ENCODE measurements around the gene NLE1.
"Not testable (repeated sequence)": the region's sequence is repeated elsewhere in the genome, so short reads cannot be mapped to it uniquely, and the experiment has no call there.

Gene NLE1

DNA sequence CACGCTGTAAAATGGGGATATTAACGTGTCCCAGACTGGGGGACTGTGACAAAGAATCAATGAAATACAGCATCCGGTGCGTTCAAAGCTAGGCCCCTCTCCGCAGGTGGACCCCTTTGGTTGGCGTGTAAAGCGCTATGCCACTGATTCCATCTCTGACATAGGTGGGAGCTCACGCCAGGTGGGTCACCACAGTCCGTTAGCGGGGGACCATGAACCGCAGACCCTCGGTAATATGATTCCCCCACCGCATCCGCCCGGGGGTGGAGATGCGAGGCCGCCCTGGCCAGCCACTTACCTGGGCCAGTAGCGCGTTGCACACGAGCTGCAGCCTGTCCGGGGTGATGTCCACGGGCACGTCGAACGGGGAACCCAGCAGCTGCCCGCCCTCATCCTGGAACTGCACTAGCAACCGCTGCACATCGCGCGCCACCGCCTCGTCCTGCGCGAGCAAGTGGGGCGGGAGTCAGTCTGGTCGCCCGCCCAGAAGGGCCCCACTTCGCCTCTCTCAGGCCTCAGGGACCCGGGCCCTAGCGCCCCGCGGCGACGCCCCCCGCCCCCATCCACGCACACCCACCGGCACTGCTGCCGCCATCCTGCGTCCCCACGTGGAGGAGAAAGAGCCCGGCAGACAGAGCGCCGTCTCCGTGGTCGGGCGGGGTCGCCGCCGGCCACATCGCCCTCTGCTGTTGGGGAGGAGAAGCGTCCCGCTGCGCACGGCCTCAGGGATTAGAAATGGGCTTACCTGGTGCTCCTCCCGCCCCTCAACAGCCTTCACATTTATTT, at the start of gene NLE1:
Gene NLE1, minus strand, starts transcription at position 623 of the 786 bp plus-strand sequence. Its CDS starts 28 bp downstream, at position 595.
- peak; percentile 79 to 81 for DNase-seq (ENCODE audit: low read depth in 2 of 2)

DNA sequence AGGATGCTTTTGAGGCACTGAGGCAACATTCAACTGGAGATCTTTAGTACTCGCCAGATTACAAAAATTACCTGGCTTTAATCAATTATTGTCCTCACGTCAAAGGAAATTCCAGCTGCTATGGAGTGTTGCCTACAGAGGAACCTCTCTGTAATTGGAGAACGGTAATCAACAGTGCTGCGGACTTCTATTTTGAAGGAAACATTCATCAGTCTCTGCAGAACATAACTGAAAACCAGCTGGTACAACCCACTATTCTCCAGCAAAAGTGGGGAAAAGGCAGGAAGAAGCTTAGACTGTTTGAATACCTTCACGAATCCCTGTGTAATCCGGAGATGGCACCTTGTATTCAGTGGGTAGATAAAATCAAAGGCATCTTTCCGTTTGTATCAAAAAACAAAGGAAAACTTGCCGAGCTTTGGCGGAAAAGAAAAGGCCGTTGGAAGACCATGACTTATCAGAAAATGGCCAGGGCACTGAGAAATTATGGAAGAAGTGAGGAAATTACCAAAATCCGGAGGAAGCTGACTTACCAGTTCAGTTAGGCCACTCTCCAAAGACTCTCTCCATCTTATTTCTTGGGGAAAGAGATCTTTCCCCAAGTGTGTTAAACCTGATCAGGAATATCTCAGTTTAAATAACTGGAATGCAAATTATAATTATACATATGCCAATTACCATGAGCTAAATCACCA, 49.0 kb upstream of the NLE1 start:
- DNase-seq (ENCODE audit: low read depth in 2 of 2) = no peak

GRCh38 chr17:35189291-35189690, 47.2 kb upstream of the NLE1 start:
- DNase-seq (ENCODE audit: low read depth in 2 of 2) = no peak

- DNase-seq (ENCODE audit: low read depth in 2 of 2) = no peak
Observed at GRCh38 chr17:35188111-35188510, 46.0 kb upstream of the NLE1 start.

DNA sequence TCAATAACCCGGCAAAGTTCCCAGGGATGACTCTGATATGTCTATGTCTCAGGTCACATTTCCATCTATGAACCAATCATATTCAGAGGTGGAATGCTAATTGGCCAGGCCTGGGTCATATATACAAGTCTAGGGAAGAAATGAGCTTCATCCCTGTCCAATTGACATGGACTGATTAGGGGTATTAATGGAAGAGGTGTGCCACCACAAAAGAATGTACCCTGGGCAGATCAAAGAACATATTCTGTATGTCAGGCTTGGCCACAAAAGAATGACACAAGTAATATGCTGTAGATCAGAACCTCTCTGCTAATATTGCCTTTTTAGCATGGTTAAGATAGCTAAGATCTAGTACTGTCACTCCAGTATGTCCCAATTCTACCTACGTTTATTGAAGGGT, 45.4 kb upstream of the NLE1 start:
- DNase-seq (ENCODE audit: low read depth in 2 of 2) = no peak

DNA sequence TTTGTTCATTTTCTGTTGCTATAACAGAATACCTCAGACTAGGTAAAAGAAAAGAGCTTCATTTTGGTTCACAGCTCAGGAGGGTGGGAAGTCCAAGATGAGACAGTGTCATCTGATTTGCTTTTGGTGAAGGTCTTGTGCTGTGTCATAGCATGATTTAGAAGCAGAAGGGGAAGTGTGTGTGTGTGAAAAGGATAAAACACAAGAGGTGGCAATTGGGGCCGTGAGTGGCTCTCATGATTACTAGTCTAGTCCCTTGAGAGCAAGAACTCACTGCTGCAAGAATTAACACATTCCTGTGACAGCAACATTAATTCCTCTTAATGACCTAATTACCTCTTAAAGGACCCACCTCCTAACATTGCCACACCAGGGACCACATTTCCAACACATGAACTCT, 43.7 kb upstream of the NLE1 start:
- DNase-seq (ENCODE audit: low read depth in 2 of 2) = no peak

- no peak for DNase-seq (ENCODE audit: low read depth in 2 of 2)
Observed at GRCh38 chr17:35184274-35184673, 42.2 kb upstream of the NLE1 start.

DNA sequence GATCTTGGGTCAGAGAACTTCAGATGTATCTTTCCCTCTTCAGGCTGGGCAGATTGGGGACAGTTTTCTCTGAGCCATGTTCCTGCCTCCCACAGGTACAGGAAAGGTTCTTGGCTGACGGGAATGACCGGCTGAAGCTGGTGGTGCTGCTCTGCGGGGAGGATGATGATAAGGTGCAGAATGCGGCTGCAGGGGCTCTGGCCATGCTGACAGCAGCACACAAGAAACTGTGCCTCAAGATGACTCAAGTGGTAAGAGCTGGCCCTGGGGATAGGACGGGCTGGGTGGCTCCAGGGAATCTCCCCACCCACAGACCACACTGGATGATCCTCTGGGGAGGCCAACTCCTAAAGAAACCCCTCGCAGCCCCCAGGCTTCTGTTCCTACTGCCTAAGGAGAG, 41.2 kb upstream of the NLE1 start:
- no peak for DNase-seq (ENCODE audit: low read depth in 2 of 2)

DNA sequence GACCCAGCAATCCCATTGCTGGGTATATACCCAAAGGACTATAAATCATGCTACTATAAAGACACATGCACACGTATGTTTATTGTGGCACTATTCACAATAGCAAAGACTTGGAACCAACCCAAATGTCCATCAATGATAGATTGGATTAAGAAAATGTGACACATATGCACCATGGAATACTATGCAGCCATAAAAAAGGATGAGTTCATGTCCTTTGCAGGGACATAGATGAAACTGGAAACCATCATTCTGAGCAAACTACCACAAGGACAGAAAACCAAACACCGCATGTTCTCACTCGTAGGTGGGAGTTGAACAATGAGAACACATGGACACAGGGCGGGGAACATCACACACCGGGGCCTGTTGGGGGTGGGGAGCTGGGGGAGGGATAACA, 37.3 kb upstream of the NLE1 start:
- not testable (repeated sequence) for DNase-seq (ENCODE audit: low read depth in 2 of 2)

GRCh38 chr17:35176897-35177296, 34.8 kb upstream of the NLE1 start:
- no peak for DNase-seq (ENCODE audit: low read depth in 2 of 2)

GRCh38 chr17:35175638-35176415, 33.7 kb upstream of the NLE1 start:
- DNase-seq (ENCODE audit: low read depth in 2 of 2) = no peak

DNA sequence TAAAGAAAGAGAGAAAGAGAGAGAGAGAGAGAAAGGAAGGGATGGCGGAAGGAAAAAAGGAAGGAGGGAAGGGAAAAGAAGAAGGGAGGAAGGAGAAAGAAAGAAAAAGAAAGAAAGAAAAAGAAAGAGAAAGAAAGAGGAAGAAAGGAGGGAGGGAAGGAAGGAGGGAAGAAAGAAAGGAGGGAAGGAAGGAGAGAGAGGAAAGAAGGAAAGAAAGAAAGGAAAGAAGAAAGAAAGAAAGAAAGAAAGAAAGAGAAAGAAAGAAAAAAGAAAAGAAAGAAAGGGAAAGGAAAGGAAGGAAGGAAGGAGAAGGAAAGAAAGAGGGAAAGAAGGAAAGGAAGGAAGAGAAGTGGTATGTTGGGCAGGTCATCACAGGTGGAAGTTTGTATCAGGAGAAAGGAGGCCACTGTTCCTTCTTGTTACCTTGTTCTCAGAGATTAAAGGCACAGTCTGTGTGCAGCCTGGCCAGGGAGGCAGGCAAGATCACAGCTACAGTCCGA, 32.8 kb upstream of the NLE1 start:
- DNase-seq (ENCODE audit: low read depth in 2 of 2) = no peak

DNA sequence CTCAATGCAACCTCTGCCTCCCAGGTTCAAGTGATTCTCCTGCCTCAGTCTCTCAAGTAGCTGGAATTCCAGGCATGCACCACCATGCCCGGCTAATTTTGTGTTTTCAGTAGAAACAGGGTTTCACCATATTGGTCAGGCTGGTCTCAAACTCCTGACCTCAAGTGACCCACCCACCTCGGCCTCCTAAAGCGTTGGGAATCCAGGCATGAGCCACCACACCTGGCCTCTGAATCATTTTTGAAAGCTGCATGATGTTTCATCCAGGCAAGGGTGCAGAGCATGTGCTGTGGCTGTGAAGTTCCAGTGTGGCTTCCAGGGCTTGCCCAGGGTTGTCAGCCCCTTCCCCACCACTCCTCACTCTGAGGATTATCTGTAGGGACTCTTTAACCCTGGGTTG, 30.2 kb upstream of the NLE1 start:
- not testable (repeated sequence) for DNase-seq (ENCODE audit: low read depth in 2 of 2)

- no peak for DNase-seq (ENCODE audit: low read depth in 2 of 2)
Observed at GRCh38 chr17:35171834-35172233, 29.7 kb upstream of the NLE1 start.

DNA sequence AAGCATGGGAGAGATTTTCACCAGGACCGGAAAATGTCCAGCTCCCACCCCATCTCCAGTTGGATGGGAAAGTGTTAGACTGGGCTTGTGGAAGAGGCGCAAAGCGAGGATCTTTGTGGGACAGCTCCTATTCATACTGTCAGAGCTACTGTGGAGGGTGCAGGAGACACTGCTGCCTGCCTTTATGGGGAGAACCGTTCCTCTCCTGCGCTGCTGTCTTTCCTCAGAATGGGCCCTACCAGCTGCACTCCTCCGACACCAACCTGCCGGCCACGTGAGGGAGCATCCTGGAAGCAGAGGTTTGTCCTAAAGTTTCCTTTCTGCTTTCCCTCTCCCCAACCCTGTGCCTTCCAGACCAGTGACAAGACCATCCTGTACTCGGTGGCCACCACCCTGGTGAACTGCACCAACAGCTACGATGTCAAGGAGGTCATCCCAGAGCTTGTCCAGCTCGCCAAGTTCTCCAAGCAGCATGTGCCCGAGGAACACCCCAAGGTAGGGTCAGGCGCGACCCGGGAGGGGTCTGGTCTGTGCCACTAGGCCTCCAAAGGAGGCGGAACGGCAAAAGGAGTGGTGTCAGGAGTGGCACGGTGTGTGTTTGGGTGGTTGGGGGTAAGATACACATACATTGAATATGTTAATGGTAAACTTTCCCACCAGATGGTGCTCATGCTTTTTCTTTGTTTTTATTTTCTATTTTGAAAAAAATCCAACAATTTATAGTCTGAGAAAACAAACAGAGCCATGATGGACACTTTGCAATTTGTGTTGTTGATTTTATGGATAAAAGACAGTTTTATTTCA, 29.1 kb upstream of the NLE1 start:
- DNase-seq (ENCODE audit: low read depth in 2 of 2) = no peak

DNA sequence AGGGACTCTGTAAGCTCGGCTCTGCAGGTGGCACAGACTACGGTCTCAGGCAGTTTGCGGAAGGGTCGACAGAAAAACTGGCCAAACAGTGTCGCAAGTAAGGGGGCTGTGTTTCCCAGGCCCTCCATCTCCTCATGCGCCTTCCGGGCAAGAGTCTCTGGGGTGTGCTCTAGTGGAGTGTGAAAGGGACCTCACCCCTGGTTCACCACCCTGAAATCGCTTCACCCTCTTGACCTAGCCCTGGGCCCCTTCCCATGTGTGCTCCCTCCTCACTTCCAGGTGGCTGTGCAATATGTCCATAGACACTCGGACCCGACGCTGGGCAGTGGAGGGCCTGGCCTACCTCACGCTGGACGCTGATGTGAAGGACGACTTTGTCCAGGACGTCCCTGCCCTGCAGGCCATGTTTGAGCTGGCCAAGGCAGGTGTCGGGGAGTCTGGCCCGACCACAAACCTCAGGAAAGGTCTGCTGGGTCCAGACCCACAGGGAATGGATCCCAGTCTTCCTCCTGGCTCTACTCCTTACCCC, 27.8 kb upstream of the NLE1 start:
- DNase-seq (ENCODE audit: low read depth in 2 of 2) = no peak

DNA sequence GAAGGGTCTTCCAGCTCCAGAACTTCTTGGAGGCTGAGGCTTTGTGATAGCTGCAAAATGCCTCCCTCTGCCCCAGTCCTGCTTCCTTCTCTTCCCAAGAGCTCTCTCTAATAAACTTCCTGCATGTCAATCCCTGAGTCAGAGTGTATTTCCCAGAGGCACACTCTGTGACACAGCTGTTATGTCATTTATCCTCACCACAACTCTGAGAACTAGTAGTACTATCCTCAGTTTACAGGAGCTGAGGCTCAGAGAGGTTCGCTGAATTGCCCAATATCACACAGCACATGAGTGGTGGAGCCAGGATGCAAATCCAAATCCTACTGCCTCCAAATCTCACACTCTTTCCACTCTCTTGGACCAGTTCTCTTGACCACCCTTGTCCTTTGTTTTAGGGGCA, 25.6 kb upstream of the NLE1 start:
- no peak for DNase-seq (ENCODE audit: low read depth in 2 of 2)

- DNase-seq (ENCODE audit: low read depth in 2 of 2) = no peak
Observed at GRCh38 chr17:35167046-35167445, 24.9 kb upstream of the NLE1 start.

- DNase-seq (ENCODE audit: low read depth in 2 of 2) = no peak
Observed at GRCh38 chr17:35166526-35166925, 24.4 kb upstream of the NLE1 start.

DNA sequence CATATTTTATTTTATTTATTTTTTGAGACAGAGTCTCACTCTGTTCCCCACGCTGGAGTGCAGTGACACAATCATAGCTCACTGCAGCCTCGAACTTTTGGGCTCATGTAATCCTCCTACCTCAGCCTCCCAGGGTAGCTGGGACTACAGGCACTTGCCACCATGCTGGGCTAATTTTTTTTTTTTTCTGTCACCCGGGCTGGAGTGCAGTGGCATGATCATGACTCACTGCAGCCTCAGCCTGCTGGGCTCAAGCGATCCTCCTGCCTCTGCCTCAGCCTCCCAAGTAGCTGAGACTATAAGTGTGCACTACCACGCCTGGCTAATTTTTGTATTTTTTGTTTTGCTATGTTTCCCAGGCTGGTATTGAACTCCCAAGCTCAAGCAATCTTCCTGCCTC, 22.6 kb upstream of the NLE1 start:
- no peak for DNase-seq (ENCODE audit: low read depth in 2 of 2)

DNA sequence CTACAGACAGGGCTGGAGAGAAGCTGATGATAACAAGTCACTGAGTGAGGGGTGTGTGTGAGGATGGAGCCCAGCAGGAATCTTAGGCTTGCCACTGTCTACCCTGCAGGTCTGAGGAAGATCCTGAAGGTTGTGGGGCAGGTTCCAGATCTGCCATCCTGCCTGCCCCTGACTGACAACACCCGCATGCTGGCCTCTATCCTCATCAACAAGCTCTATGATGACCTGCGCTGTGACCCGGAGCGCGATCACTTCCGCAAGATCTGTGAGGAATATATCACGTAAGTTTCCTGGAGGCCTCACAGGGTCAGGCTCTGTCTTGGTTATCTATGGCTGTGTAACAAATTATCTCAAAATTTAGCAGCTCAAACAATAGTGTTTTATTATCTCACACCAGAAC, 21.8 kb upstream of the NLE1 start:
- DNase-seq (ENCODE audit: low read depth in 2 of 2) = no peak
